HFFc6 (cell line): ENCODE measurements around the gene COMMD4. TPM values are rescaled to one million over a fixed set of nuclear protein-coding genes. Genes with fewer than 3 reads are reported as not detected.
A peak's percentile ranks its signal among the peaks of the same experiment; 100 is the strongest.
"Not testable (repeated sequence)": the region's sequence is repeated elsewhere in the genome, so short reads cannot be mapped to it uniquely, and the experiment has no call there.

Source experiments
- DNase-seq: peaks from one replicate; pipeline ENCODE4 v3.0.0-alpha.2; 2018
- H3K27ac Mint-ChIP-seq: 2 replicates; pipeline ENCODE4 v1.8.0; 2020; ENCODE audit warnings: mild to moderate bottlenecking, mixed read lengths
- H3K27me3 Mint-ChIP-seq: 2 replicates; pipeline ENCODE4 v1.8.0; 2021; ENCODE audit warnings: mild to moderate bottlenecking, moderate library complexity, mixed read lengths; ENCODE audit not compliant: insufficient read depth
- H3K36me3 Mint-ChIP-seq: 2 replicates; pipeline ENCODE4 v1.8.0; 2021; ENCODE audit warnings: low read depth, mixed read lengths
- H3K4me1 Mint-ChIP-seq: 2 replicates; pipeline ENCODE4 v1.8.0; 2020; ENCODE audit warnings: low read depth, mixed read lengths
- H3K4me3 Mint-ChIP-seq: 2 replicates; pipeline ENCODE4 v1.8.0; 2020; ENCODE audit warnings: mild to moderate bottlenecking, moderate library complexity, mixed read lengths
- H3K9me3 Mint-ChIP-seq: 2 replicates; pipeline ENCODE4 v1.8.0; 2020; ENCODE audit warnings: mild to moderate bottlenecking, mixed read lengths
- total RNA-seq, 6 experiments: library from RNA; stranded (reverse); fragmentation: NEBNext Ultra II Directional; extraction: Animal tissue kit (Norgen Biotek cat#: 25700); gene quantifications; 2 replicates in 1 of 6; 3 replicates in 5 of 6; pipeline ENCODE4 v1.2.3, GENCODE V29; 2021
- TF ChIP-seq, protein P1 (sequence below): fragments of 200-600 bp; sonication (generic); IDR thresholded peaks from 2 replicates; pipeline ENCODE4 v1.5.0; 2021; ENCODE audit warnings: antibody characterized with exemption, mild to moderate bottlenecking

COMMD4 gene
- total RNA-seq, 6 experiments from 2014 or later: 90.1 to 133 (median 109) TPM

DNA sequence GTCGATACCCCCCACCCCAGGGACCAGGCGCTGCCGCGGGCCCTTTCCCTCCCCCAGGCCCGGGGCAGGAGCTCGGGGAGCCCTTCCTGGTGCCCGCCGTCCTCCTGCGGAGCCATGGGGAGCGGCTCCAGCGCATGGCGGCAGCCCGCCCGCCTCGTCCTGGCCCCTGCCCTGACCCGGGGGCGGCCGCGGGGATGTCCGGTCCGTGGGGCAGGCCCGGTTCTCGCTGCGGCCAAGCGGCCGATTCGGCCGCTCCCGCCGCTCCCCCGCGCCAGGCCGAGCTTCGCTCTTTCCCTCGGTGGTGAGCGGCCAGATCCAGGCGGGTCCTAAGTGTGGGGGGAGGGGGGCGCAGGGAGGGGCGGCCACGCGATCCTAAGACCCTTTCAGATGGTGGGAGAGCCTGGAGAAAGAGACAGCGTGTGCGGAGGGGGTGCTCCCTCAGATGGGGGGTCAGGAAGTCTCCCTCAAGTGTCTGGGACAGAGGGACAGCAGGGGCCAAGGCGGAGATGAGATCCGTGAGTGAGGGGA, 12.2 kb downstream of the COMMD4 start:
- Mint-ChIP-seq H3K4me3 (peak overlapping the region; percentile 83), H3K27ac (no peak overlapping the region), H3K36me3 (no peaks in the 10 kb centered on the region), H3K27me3 (peaks cover 16% of the 10 kb centered on the region), H3K4me1 (no peaks in the 10 kb centered on the region), H3K9me3 (no peaks in the 10 kb centered on the region)
- TF ChIP-seq, protein P1, sequence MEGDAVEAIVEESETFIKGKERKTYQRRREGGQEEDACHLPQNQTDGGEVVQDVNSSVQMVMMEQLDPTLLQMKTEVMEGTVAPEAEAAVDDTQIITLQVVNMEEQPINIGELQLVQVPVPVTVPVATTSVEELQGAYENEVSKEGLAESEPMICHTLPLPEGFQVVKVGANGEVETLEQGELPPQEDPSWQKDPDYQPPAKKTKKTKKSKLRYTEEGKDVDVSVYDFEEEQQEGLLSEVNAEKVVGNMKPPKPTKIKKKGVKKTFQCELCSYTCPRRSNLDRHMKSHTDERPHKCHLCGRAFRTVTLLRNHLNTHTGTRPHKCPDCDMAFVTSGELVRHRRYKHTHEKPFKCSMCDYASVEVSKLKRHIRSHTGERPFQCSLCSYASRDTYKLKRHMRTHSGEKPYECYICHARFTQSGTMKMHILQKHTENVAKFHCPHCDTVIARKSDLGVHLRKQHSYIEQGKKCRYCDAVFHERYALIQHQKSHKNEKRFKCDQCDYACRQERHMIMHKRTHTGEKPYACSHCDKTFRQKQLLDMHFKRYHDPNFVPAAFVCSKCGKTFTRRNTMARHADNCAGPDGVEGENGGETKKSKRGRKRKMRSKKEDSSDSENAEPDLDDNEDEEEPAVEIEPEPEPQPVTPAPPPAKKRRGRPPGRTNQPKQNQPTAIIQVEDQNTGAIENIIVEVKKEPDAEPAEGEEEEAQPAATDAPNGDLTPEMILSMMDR: no peak
- no peak for DNase-seq

DNA sequence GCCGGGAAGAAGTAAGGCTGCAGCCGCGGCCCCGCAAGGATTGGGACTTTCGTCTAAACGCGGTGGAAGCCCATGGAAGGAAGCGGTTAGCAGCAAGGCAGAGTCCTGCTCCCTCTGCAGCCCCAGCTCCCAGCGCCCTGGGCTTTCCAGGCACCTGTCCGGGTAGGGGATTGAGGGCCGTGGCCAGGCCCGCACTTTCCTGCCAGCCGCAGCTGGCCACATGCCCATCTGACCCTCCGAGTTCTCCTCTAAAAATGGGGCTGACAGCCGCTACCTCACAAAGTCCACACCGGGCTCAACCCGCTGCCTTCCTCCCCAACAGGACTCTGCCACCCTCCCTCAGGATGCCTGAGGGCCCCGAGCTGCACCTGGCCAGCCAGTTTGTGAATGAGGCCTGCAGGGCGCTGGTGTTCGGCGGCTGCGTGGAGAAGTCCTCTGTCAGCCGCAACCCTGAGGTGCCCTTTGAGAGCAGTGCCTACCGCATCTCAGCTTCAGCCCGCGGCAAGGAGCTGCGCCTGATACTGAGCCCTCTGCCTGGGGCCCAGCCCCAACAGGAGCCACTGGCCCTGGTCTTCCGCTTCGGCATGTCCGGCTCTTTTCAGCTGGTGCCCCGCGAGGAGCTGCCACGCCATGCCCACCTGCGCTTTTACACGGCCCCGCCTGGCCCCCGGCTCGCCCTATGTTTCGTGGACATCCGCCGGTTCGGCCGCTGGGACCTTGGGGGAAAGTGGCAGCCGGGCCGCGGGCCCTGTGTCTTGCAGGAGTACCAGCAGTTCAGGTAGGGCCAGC, 12.9 kb downstream of the COMMD4 start:
- Mint-ChIP-seq H3K4me1 (no peaks in the 10 kb centered on the region), H3K27me3 (peaks cover 16% of the 10 kb centered on the region), H3K27ac (no peak overlapping the region), H3K36me3 (no peaks in the 10 kb centered on the region), H3K4me3 (peak overlapping the region; percentile 83), H3K9me3 (no peaks in the 10 kb centered on the region)
- TF ChIP-seq, protein P1: no peak
- DNase-seq: no peak

DNA sequence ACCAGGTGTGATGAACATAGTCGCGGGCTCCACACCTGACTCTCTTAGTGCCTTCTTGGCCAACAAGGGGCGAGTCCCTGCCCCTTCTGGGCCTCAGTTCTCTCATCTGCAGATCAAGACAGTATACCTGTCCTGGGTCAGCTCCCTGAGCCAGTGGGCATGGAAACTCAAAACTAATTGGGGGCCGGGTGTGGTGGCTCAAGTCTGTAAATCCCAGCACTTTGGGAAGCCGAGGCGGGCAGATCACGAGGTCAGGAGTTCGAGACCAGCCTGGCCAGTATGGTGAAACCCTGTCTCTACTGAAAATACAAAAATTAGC, 13.4 kb downstream of the COMMD4 start:
- not testable (repeated sequence) for H3K36me3 Mint-ChIP-seq, H3K27ac Mint-ChIP-seq, DNase-seq, H3K4me3 Mint-ChIP-seq, H3K4me1 Mint-ChIP-seq, H3K9me3 Mint-ChIP-seq
- peaks cover 16% of the 10 kb centered on the region for H3K27me3 Mint-ChIP-seq

DNA sequence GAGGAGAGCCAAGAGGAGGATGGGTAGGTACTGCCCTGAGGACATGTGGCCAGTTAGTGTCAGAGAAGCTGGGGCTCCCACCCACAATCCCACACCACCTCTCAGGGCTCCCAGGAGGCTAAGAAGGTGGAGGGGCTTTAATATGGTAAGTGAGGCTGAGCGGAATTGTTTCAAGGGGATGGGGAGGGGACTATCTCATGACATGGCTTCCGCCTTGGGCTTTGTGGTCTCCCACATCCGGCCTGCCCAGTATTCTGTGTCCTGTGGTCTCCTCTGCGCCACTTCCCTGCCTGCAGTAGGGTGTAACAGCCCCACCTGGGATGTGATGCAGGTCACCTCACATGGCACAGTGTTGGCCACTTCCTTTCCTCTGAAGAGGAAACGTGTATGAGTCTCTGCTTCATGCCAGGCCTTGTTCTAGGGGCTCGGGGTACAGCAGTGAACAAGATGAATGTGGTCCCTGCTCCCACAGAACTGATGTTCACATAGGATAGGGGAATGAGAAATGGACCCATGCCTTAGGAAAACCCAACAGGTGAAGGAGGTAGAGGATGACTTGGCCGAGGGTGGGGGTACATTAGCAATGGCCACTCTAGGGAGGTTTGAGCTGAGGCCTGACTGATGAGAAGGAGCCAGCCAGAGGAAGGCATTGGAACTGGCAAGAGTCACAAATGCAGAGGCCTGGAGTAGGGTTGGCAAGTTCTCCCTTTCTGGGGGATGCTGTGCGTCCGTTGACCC, 14.2 kb downstream of the COMMD4 start:
- Mint-ChIP-seq H3K27ac (no peak overlapping the region), H3K27me3 (peaks cover 16% of the 10 kb centered on the region), H3K4me1 (no peaks in the 10 kb centered on the region), H3K36me3 (no peaks in the 10 kb centered on the region), H3K4me3 (no peak overlapping the region), H3K9me3 (no peaks in the 10 kb centered on the region)
- DNase-seq: no peak
- TF ChIP-seq, protein P1: no peak

DNA sequence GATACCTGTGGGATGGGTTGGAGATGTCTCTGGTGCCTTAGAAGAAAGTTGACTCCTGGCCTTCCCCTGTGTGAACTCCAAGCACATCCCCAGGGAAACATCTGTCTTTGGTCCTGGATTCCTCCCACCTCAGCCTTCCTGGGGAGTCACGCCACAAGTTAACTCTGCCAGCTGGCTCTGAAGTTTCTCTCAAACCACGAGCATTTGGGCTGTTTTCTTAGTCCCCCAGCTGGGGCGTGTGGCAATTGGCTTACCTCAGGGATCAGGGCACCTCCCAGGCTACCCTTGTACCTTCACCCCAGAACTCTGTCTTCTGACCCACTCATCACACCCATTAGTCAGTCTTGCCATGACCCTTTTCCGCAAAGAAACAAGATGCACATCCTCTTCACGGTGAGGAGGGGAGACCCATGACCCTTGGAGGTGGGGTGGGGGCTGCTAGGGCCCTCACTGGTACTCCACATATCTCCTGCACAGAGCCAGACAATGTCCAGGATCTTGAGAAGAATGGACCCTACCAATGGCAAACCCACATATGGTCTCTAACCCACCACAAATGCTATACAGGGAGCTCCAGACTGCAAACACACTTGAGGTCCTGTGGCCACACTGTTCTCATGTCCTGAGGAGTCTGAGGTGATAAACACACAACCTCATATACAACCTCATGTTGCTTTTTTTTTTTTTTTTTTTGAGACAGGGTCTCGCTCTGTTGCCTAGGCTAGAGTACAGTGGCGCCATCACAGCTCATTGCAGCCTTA, 14.9 kb downstream of the COMMD4 start:
- no peak for DNase-seq
- no peak overlapping the region for H3K4me3 Mint-ChIP-seq
- H3K4me1 Mint-ChIP-seq: no peaks in the 10 kb centered on the region
- no peaks in the 10 kb centered on the region for H3K36me3 Mint-ChIP-seq
- H3K27me3 Mint-ChIP-seq: peaks cover 16% of the 10 kb centered on the region
- no peaks in the 10 kb centered on the region for H3K9me3 Mint-ChIP-seq
- H3K27ac Mint-ChIP-seq: no peak overlapping the region
- TF ChIP-seq, protein P1: no peak
